ENCODE measurements around the gene THSD7B.
"Not testable (repeated sequence)": the region's sequence is repeated elsewhere in the genome, so short reads cannot be mapped to it uniquely, and the experiment has no call there.

THSD7B gene

DNA sequence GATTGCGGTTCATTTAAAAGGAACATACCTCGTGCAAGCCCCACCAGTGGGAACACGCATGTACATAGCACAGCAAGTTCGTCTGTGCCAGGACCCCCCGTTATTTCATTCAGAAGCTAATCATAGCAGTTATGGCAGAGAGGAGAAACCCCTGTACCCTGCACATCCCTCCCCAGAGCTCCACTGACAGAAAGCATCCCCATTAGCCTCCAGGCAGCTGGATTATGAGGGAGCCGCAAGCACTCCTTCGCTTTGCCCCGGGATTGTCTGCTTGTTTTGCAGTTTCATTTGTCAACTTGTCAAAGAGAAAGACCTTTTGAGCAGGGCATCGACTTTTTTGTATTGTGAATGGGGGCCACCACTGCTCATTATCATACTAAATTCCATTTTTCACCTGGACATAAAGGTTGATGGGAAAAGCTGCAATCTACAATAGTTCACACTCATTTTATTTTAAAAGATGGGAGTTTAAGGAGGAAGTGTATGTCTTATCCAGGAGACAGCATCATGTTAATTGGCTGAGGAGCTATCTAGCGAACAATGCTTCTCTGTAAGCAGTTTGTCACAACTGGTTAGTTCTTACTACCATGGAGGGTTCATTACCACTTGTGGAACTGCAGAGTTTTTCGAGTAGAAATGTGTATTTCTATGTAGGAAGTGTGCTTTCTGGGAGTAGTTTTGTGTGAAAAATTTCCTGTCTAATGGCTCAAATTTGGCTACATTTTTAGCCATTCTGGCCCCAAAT is 255.3 kb downstream of the THSD7B start:
- H3K4me3 ChIP-seq: no peak overlapping the region
- no peak overlapping the region for H3K27ac ChIP-seq

DNA sequence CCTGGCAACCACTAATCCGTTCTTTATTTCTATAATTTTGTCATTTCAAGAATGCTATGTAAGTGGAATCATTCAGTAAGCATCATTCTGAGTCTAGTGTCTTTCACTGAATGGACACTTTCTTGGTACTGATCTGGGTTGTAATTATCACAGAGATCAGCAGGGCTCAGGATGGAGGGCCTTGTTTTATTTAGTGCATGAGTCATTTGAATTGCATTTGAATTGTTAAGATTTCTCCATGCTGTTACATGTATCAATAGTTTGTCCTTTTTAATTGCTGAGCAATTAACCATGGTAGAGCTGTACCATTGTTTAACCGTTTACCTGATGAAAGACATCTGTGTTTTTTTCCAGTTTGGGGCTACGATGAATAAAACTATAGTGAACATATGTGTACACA is 256.4 kb downstream of the THSD7B start:
- no peak overlapping the region for H3K4me3 ChIP-seq
- H3K27ac ChIP-seq: no peak overlapping the region

DNA sequence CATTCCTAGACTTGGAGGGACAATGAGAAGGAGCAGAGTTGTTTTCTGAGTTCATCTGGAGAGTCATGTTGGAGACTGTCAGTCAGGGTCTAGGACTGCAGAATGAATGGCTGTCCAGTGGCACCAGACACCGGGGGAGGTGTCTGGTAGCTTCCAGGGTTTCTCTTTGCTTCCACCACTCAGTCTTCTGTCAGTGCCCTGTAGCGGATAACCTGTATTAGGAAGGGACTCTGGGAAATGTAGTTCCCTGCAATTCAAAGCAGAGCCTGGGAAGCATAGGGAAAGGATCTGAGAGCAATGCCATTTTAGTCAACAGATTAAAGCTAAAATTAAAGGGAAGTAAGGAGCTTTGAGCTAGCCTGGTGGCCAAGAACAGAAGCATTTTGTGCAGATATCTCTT is 257.9 kb downstream of the THSD7B start:
- Histone ChIP-seq H3K4me3 (no peak overlapping the region), H3K27ac (no peak overlapping the region)

DNA sequence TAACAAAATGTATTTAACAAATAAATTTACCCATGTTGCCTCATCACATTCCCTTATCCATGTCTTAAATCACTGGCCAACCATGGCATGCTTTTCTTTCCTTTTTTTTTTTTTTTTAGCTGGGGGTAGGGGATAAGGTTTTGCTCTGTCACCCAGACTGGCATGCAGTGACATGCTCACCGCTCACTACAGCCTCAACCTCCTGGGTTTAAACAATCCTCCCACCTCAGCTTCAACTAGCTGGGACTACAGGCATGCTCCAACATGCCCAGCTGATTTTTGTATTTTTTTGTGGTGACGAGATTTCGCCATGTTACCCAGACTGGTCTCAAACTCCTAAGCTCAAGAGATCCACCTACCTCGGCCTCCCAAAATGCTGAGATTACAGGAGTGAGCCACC is 266.4 kb downstream of the THSD7B start:
- no peak overlapping the region for H3K4me3 ChIP-seq

DNA sequence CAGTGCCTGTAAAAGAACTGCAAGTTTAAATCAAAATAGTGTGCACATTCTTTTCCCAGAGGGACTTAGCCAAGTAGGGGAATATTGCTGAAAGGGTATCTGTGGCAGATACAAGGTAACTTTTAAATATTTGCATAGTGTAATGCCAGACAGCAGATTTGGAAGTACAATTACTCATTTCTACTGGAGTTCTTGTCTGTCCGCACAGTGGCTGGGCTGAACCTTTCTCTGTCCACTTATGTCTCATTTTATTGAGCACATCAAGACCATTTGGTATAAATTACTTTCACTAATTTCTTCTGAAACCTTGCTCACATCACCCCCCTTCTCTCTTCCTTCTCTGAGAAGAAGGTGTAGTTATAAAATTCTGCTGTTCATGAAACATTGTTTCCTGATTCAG is 271.3 kb downstream of the THSD7B start:
- Histone ChIP-seq H3K27ac (no peak overlapping the region), H3K4me3 (no peak overlapping the region)

More for the DNA sequence above, 266.4 kb downstream of the THSD7B start:
- no peak overlapping the region for H3K27ac ChIP-seq

DNA sequence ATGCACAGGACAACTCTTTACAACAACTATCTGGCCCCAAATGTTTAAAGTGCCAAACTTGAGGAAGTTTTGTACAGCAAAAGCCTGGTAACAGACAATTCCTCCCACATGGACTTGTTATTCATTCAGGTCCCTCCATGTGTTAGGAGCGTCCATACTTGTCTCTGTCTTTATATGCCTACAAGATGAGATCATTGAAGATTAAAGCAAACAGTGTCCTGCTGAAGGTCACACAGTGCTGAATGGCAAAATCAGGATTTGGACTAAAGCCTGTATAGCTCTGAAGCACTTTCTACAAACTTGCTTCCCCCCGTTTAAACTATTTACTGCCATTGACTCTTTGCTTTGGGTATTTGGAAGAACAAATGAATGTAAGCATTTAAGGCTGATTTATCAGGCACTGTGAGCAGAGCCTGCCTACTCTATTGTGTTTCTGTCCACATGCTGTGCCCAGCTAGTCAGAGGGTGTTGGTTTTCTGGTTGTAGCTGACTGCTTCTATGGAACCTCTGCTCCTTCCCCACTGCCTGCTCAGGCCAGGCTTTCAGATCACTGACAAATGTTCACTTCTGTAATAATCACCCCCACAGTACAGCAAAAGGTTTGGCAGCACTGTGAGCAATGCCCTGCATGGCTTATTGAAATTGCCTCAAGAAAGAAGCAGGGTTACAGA is 274.3 kb downstream of the THSD7B start:
- no peak overlapping the region for H3K4me3 ChIP-seq
- H3K27ac ChIP-seq: no peak overlapping the region

DNA sequence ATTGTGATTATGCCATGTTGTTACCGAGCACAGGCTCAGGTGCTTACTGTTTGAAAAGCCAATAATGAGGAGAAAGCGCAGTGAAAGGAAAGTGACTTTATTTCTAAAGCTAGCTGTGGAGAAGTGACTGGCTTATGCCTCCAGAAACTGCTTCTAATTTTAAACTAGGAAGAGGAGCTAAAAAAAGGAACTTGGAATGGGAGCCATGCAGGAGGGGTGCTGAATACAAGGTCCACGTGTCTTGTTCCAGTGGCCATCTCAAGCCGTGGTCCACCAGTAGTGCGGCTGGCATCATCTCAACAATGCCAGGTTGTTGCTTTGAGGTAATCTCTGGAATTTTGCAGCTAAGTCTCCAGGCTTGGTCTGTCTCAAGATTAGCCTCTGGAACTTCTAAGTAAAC is 282.0 kb downstream of the THSD7B start:
- Histone ChIP-seq H3K27ac (no peak overlapping the region), H3K4me3 (no peak overlapping the region)

DNA sequence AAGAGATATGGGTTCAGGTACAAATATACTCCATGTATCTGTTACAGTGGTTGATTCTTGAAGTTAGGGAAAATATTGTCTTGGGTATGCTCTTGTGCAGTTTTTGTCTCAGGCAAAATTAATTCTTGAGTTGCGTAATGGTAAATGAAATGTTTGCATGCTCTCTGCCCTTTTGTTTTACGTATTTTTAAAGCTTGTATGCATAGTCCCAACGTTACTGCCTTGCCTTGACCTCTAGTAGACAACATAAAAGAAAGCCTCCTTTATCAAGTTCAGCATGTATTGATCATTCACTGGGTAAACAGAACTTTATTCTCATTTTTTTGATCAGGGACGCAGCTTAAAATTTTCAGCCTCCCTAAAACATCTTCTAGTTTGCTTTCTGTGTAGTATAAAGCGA is 283.1 kb downstream of the THSD7B start:
- Histone ChIP-seq H3K4me3 (no peak overlapping the region), H3K27ac (no peak overlapping the region)

DNA sequence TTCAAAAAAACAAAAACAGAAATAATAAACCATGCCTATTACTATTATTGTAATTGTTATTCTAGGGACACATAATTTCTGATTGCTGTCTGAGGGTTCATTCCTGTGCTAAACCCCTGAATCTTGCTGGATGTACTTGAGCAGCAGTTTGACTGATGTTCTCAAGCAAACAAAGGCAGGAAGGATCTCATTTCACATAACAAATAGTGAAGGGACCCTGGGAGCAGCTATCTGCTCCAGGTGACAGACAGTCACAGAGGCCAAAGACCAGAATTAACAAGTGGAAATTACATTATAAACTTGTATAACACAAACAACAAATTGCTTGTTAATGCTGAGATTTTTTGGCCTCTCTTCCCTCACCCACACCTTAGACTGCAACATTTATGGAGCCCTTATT is 284.2 kb downstream of the THSD7B start:
- no peak overlapping the region for H3K4me3 ChIP-seq
- H3K27ac ChIP-seq: no peak overlapping the region

DNA sequence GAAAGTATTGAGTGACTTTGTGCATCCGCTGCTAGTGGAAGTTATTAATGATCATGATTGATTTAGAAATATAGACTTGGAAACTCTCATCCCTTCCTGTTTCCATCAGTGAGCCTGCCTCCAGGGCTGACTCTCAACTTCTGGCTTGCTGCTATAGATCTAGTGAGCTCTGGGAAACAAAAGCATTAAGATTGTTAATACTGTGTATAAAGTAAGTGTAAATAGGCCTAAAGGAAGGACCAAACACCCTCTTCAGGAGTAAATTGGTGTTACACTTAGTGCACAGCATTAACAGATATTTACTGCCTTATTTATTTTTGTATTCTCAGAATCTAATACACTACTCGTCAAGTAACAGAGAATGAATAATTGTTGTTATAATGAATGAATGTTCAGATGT is 285.6 kb downstream of the THSD7B start:
- H3K4me3 ChIP-seq: no peak overlapping the region

DNA sequence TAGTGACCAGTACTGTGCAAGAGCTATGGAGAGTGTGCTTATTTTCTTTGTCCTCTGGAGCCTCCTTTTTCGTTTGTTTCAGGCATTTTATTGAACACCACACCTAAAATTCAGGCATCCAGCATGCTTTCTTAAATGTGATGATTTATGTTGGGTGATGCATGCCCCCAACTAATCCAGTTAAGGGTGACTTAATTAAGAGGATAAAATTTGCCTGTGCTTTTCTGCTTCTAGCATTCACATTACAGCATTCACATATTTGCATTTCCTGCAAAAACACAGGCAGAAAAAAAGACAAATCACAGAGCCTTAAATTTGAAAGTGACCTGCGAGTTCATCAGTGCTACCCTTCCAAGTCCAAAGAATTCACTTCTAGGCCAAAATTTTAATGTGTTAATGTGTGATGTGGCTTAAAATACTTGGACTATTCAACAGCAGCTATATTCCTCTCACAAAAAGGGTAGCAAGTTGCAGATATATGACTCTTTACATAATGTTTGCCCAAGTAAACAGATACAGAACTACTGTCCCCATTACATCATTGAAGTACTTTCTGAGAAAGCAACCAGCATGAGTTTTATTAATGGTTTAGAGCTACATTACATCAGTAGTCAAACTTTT is 286.5 kb downstream of the THSD7B start:
- Histone ChIP-seq H3K4me3 (no peak overlapping the region), H3K27ac (no peak overlapping the region)

More for the DNA sequence above, 285.6 kb downstream of the THSD7B start:
- no peak overlapping the region for H3K27ac ChIP-seq

DNA sequence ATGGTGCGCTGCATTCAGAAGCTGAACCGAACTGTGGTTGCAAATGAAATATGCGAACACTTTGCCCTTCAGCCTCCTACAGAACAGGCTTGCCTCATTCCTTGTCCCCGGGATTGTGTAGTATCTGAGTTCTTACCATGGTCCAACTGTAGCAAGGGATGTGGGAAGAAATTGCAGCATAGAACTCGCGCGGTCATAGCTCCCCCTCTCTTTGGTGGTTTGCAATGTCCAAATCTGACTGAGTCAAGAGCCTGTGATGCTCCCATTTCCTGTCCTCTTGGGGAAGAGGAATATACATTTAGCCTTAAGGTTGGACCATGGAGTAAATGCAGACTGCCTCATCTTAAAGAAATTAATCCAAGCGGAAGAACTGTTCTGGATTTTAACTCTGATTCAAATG is 291.4 kb downstream of the THSD7B start:
- Histone ChIP-seq H3K27ac (no peak overlapping the region), H3K4me3 (no peak overlapping the region)

DNA sequence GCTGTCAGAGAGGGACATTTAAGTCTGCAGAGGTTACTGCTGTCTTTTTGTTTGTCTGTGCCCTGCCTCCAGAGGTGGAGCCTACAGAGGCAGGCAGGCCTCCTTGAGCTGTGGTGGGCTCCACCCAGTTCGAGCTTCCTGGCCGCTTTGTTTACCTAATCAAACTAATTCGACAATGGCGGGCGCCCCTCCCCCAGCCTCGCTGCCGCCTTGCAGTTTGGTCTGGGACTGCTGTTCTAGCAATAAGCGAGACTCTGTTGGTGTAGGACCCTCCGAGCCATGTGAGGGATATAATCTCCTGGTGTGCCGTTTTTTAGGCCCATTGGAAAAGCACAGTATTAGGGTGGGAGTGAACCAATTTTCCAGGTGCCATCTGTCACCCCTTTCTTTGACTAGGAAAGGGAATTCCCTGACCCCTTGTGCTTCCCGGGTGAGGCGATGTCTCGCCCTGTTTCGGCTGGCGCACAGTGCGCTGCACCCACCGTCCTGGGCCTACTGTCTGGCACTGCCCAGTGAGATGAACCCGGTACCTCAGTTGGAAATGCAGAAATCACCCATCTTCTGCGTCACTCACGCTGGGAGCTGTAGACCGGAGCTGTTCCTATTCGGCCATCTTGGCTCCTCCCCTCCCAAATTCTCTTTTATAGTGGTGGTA is 310.9 kb downstream of the THSD7B start:
- not testable (repeated sequence) for H3K4me3 ChIP-seq, H3K27ac ChIP-seq

DNA sequence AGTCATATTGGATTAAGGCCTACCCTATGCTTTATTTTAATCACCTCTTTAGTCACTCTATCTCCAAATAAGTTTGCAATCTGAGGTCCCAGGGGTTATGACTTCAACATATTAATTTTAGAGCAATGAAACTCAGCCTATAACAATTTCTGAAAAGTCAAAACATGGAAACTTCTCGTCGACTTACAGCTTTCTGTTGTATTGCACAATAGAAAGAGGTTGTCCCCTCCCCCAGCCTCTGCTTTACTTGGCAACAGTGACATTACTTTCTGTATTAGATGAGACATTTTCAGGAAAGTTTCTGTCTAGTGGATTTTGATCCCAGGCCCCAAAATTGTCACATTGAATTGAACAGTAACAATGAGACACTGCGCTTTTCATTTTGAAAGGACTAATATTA is 326.4 kb downstream of the THSD7B start:
- H3K4me3 ChIP-seq: no peak overlapping the region
- no peak overlapping the region for H3K27ac ChIP-seq

DNA sequence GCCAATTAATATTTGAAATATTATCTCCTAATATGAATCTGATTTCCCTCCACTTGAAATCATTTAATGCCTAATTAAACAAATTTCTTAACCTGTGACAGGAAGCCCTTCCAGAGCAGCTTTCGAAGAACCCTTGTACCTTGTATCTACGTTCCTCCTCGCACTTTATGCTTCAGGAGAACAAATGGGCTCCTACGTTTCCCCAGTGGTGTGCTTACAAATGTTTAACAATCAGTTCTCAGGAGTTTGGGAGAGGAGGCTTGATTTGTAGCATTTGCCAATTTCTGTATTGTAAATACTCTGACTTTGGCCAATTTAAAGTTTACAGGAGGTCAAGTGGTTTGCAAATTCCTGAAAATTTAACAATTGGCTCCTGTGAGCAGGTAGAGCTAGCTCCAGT is 327.8 kb downstream of the THSD7B start:
- Histone ChIP-seq H3K27ac (no peak overlapping the region), H3K4me3 (no peak overlapping the region)

DNA sequence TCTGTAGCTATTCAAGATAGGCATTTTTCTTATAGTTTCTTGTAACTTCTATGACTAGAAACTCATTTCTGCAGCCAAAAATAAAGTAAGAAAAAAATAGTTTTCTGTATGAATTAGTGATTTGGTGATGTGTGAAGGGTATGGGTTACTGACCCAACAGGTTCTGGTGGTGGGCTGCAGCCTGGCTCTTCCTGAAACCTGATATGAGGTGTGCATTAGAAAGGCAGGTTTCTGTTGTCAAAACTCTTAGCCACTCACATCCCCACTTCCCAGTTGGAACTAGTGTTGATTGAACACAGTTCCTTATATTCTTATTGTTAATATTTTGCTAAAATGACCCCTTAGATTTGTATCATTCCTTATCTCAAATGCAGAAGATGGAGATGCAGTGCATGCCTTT is 330.8 kb downstream of the THSD7B start:
- H3K4me3 ChIP-seq: no peak overlapping the region
- H3K27ac ChIP-seq: no peak overlapping the region

DNA sequence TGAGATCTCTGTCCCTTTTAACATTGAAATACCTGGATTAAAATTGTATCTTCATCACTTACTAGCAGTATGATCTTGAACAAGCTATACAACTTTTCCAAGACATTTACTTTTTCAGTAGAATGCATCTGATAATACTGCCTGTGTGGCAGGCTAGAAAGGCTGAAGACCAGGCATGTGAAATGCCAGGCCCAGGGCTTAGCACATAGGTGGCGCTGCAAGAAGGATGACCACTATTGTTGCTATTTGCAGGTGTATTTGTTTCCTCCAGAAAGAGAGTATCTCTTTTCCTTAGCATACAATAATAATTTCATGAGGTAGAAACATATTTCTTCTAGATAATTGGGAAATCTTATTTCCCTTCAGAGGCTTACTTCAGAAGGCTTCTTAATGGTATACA is 331.3 kb downstream of the THSD7B start:
- H3K4me3 ChIP-seq: no peak overlapping the region
- H3K27ac ChIP-seq: no peak overlapping the region

DNA sequence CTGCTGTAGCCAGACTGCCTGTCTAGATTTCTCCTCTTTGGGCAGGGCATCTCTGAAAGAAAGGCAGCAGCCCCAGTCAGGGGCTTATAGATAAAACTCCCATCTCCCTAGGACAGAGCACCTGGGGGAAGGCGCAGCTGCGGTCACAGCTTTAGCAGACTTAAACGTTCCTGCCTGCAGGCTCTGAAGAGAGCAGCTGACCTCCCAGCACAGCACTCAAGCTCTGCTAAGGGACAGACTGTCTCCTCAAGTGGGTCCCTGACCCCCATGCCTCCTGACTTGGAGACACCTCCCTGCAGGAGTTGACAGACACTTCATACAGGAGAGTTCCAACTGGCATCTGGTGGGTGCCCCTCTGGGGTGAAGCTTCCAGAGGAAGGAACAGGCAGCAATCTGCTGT is 336.5 kb downstream of the THSD7B start:
- H3K4me3 ChIP-seq, H3K27ac ChIP-seq: not testable (repeated sequence)

DNA sequence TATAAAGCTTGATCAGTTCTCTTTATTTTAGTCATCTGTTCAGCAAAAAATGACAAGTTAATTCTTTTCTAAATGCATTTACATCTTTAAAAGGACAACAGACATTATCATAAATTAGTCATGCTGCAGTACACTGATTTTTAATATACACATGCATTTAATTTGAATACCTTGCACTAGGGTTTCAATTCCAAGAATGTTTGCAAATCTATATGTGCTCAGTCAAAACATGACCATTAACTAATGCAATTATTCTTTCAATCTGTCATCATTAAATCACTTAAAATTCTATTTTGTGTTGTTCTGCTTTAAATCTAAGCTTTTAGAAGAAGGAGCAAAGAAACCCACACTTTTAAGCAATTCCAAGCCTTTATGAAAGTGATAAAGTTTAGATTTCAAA is 342.6 kb downstream of the THSD7B start:
- H3K27ac ChIP-seq: no peak overlapping the region
- no peak overlapping the region for H3K4me3 ChIP-seq

DNA sequence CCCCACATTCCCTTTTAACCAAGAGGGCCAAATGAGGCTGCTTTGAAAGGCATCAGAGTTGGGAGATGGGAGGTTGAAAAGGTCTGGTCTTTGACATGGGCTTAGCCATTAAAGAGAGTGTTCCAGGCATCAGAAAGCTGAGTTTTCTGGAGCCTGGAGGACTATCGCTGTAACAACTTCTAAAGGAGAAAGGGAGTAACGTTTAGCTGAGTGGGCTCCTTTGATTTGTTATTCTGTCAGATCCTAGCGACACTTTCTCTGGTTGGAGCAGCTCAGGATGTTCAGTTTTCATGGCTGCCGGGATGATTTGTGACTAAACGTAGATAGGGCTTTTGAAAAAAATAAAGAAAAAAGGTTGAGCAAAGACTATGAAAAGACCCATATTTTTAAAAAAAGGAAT is 346.6 kb downstream of the THSD7B start:
- no peak overlapping the region for H3K27ac ChIP-seq
- H3K4me3 ChIP-seq: no peak overlapping the region

All from skin epidermis (tissue), 12 donors.